ENCODE data around the gene NF1.

The NF1 gene

GRCh38 chr17:31241116-31241515 is 146.3 kb downstream of the NF1 start:
- Histone ChIP-seq H3K4me1 (ENCODE audit: control insufficient read depth, insufficient read depth, low read length, poor library complexity, severe bottlenecking) (no peaks in the 10 kb centered on the region), H3K27ac (ENCODE audit: insufficient read depth, low read length, poor library complexity, severe bottlenecking) (no peak overlapping the region), H3K9me3 (ENCODE audit: control insufficient read depth, low read length) (no peaks in the 10 kb centered on the region), H3K27me3 (replicated peaks; ENCODE audit: control insufficient read depth, insufficient read depth, low read length, poor library complexity, severe bottlenecking) (no peaks in the 10 kb centered on the region), H3K4me3 (ENCODE audit: insufficient read depth, low read depth, low read length, poor library complexity, severe bottlenecking) (no peak overlapping the region), H3K36me3 (ENCODE audit: control insufficient read depth, insufficient read depth, low read length) (no peaks in the 10 kb centered on the region)
- no peak for DNase-seq

- H3K36me3 ChIP-seq (ENCODE audit: control insufficient read depth, insufficient read depth, low read length): no peaks in the 10 kb centered on the region
- no peak overlapping the region for H3K27ac ChIP-seq (ENCODE audit: insufficient read depth, low read length, poor library complexity, severe bottlenecking)
- H3K27me3 ChIP-seq (replicated peaks; ENCODE audit: control insufficient read depth, insufficient read depth, low read length, poor library complexity, severe bottlenecking): no peaks in the 10 kb centered on the region
- DNase-seq: no peak
- H3K4me3 ChIP-seq (ENCODE audit: insufficient read depth, low read depth, low read length, poor library complexity, severe bottlenecking): no peak overlapping the region
- H3K9me3 ChIP-seq (ENCODE audit: control insufficient read depth, low read length): no peaks in the 10 kb centered on the region
- H3K4me1 ChIP-seq (ENCODE audit: control insufficient read depth, insufficient read depth, low read length, poor library complexity, severe bottlenecking): no peaks in the 10 kb centered on the region
Measured at GRCh38 chr17:31248986-31249834, 154.4 kb downstream of the NF1 start.

GRCh38 chr17:31249835-31250141 is 155.0 kb downstream of the NF1 start:
- no peak overlapping the region for H3K4me3 ChIP-seq (ENCODE audit: insufficient read depth, low read depth, low read length, poor library complexity, severe bottlenecking)
- no peaks in the 10 kb centered on the region for H3K36me3 ChIP-seq (ENCODE audit: control insufficient read depth, insufficient read depth, low read length)
- H3K27ac ChIP-seq (ENCODE audit: insufficient read depth, low read length, poor library complexity, severe bottlenecking): no peak overlapping the region
- no peaks in the 10 kb centered on the region for H3K4me1 ChIP-seq (ENCODE audit: control insufficient read depth, insufficient read depth, low read length, poor library complexity, severe bottlenecking)
- no peaks in the 10 kb centered on the region for H3K9me3 ChIP-seq (ENCODE audit: control insufficient read depth, low read length)
- DNase-seq: no peak
- H3K27me3 ChIP-seq (replicated peaks; ENCODE audit: control insufficient read depth, insufficient read depth, low read length, poor library complexity, severe bottlenecking): no peaks in the 10 kb centered on the region

- no peaks in the 10 kb centered on the region for H3K9me3 ChIP-seq (ENCODE audit: control insufficient read depth, low read length)
- H3K27me3 ChIP-seq (replicated peaks; ENCODE audit: control insufficient read depth, insufficient read depth, low read length, poor library complexity, severe bottlenecking): no peaks in the 10 kb centered on the region
- no peak for DNase-seq
- no peaks in the 10 kb centered on the region for H3K4me1 ChIP-seq (ENCODE audit: control insufficient read depth, insufficient read depth, low read length, poor library complexity, severe bottlenecking)
- H3K27ac ChIP-seq (ENCODE audit: insufficient read depth, low read length, poor library complexity, severe bottlenecking): no peak overlapping the region
- H3K36me3 ChIP-seq (ENCODE audit: control insufficient read depth, insufficient read depth, low read length): no peaks in the 10 kb centered on the region
- H3K4me3 ChIP-seq (ENCODE audit: insufficient read depth, low read depth, low read length, poor library complexity, severe bottlenecking): no peak overlapping the region
Measured at GRCh38 chr17:31250229-31250628, 155.5 kb downstream of the NF1 start.

GRCh38 chr17:31251105-31251969 is 156.6 kb downstream of the NF1 start:
- Histone ChIP-seq H3K4me3 (ENCODE audit: insufficient read depth, low read depth, low read length, poor library complexity, severe bottlenecking) (no peak overlapping the region), H3K27me3 (replicated peaks; ENCODE audit: control insufficient read depth, insufficient read depth, low read length, poor library complexity, severe bottlenecking) (no peaks in the 10 kb centered on the region), H3K36me3 (ENCODE audit: control insufficient read depth, insufficient read depth, low read length) (no peaks in the 10 kb centered on the region), H3K4me1 (ENCODE audit: control insufficient read depth, insufficient read depth, low read length, poor library complexity, severe bottlenecking) (no peaks in the 10 kb centered on the region), H3K27ac (ENCODE audit: insufficient read depth, low read length, poor library complexity, severe bottlenecking) (no peak overlapping the region), H3K9me3 (ENCODE audit: control insufficient read depth, low read length) (no peaks in the 10 kb centered on the region)
- no peak for DNase-seq

GRCh38 chr17:31251970-31252328 is 157.2 kb downstream of the NF1 start:
- no peaks in the 10 kb centered on the region for H3K9me3 ChIP-seq (ENCODE audit: control insufficient read depth, low read length)
- no peak overlapping the region for H3K27ac ChIP-seq (ENCODE audit: insufficient read depth, low read length, poor library complexity, severe bottlenecking)
- DNase-seq: no peak

GRCh38 chr17:31252741-31253140 is 158.0 kb downstream of the NF1 start:
- Histone ChIP-seq H3K36me3 (ENCODE audit: control insufficient read depth, insufficient read depth, low read length) (no peaks in the 10 kb centered on the region), H3K4me1 (ENCODE audit: control insufficient read depth, insufficient read depth, low read length, poor library complexity, severe bottlenecking) (no peaks in the 10 kb centered on the region)
- DNase-seq: no peak

More at GRCh38 chr17:31251970-31252328, 157.2 kb downstream of the NF1 start:
- no peaks in the 10 kb centered on the region for H3K4me1 ChIP-seq (ENCODE audit: control insufficient read depth, insufficient read depth, low read length, poor library complexity, severe bottlenecking)
- no peaks in the 10 kb centered on the region for H3K27me3 ChIP-seq (replicated peaks; ENCODE audit: control insufficient read depth, insufficient read depth, low read length, poor library complexity, severe bottlenecking)
- no peak overlapping the region for H3K4me3 ChIP-seq (ENCODE audit: insufficient read depth, low read depth, low read length, poor library complexity, severe bottlenecking)
- no peaks in the 10 kb centered on the region for H3K36me3 ChIP-seq (ENCODE audit: control insufficient read depth, insufficient read depth, low read length)

GRCh38 chr17:31254654-31255053 is 159.9 kb downstream of the NF1 start:
- no peaks in the 10 kb centered on the region for H3K27me3 ChIP-seq (replicated peaks; ENCODE audit: control insufficient read depth, insufficient read depth, low read length, poor library complexity, severe bottlenecking)
- H3K27ac ChIP-seq (ENCODE audit: insufficient read depth, low read length, poor library complexity, severe bottlenecking): no peak overlapping the region
- no peaks in the 10 kb centered on the region for H3K4me1 ChIP-seq (ENCODE audit: control insufficient read depth, insufficient read depth, low read length, poor library complexity, severe bottlenecking)
- no peak overlapping the region for H3K4me3 ChIP-seq (ENCODE audit: insufficient read depth, low read depth, low read length, poor library complexity, severe bottlenecking)
- no peaks in the 10 kb centered on the region for H3K9me3 ChIP-seq (ENCODE audit: control insufficient read depth, low read length)
- H3K36me3 ChIP-seq (ENCODE audit: control insufficient read depth, insufficient read depth, low read length): no peaks in the 10 kb centered on the region
- DNase-seq: no peak

More at GRCh38 chr17:31252741-31253140, 158.0 kb downstream of the NF1 start:
- Histone ChIP-seq H3K9me3 (ENCODE audit: control insufficient read depth, low read length) (no peaks in the 10 kb centered on the region), H3K27ac (ENCODE audit: insufficient read depth, low read length, poor library complexity, severe bottlenecking) (no peak overlapping the region), H3K4me3 (ENCODE audit: insufficient read depth, low read depth, low read length, poor library complexity, severe bottlenecking) (no peak overlapping the region), H3K27me3 (replicated peaks; ENCODE audit: control insufficient read depth, insufficient read depth, low read length, poor library complexity, severe bottlenecking) (no peaks in the 10 kb centered on the region)

GRCh38 chr17:31256936-31257335 is 162.2 kb downstream of the NF1 start:
- no peaks in the 10 kb centered on the region for H3K9me3 ChIP-seq (ENCODE audit: control insufficient read depth, low read length)
- no peaks in the 10 kb centered on the region for H3K36me3 ChIP-seq (ENCODE audit: control insufficient read depth, insufficient read depth, low read length)
- no peaks in the 10 kb centered on the region for H3K27me3 ChIP-seq (replicated peaks; ENCODE audit: control insufficient read depth, insufficient read depth, low read length, poor library complexity, severe bottlenecking)
- H3K4me3 ChIP-seq (ENCODE audit: insufficient read depth, low read depth, low read length, poor library complexity, severe bottlenecking): no peak overlapping the region
- no peaks in the 10 kb centered on the region for H3K4me1 ChIP-seq (ENCODE audit: control insufficient read depth, insufficient read depth, low read length, poor library complexity, severe bottlenecking)
- DNase-seq: no peak
- H3K27ac ChIP-seq (ENCODE audit: insufficient read depth, low read length, poor library complexity, severe bottlenecking): no peak overlapping the region

- DNase-seq: no peak
- Histone ChIP-seq H3K27ac (ENCODE audit: insufficient read depth, low read length, poor library complexity, severe bottlenecking) (no peak overlapping the region), H3K4me1 (ENCODE audit: control insufficient read depth, insufficient read depth, low read length, poor library complexity, severe bottlenecking) (no peaks in the 10 kb centered on the region), H3K27me3 (replicated peaks; ENCODE audit: control insufficient read depth, insufficient read depth, low read length, poor library complexity, severe bottlenecking) (no peaks in the 10 kb centered on the region), H3K9me3 (ENCODE audit: control insufficient read depth, low read length) (no peaks in the 10 kb centered on the region), H3K36me3 (ENCODE audit: control insufficient read depth, insufficient read depth, low read length) (no peaks in the 10 kb centered on the region), H3K4me3 (ENCODE audit: insufficient read depth, low read depth, low read length, poor library complexity, severe bottlenecking) (no peak overlapping the region)
Measured at GRCh38 chr17:31260151-31260550, 165.4 kb downstream of the NF1 start.
